Activated CD4-positive, alpha-beta T cell treated with anti-CD3 and anti-CD28 coated beads for 36 hours (primary cell): ENCODE data around the gene PRRC2A. TPM values are rescaled to one million over a fixed set of nuclear protein-coding genes. Genes with fewer than 3 reads are reported as not detected.

Experiments used
- ATAC-seq: fragments of 200-7000 bp; cut with Tn5 transposase; one replicate; pipeline ENCODE4 v1.10.0; 2021; ENCODE audit warnings: mild to moderate bottlenecking, moderate library complexity
- CTCF ChIA-PET: fragments of 350-600 bp; sonication (Branson Sonifier 250); formaldehyde crosslinking; loops from one replicate; lab custom pipeline; 2021; ENCODE audit warnings: antibody characterized with exemption; lab: Charles Lee
- POLR2A ChIA-PET: fragments of 350-600 bp; sonication (Branson Sonifier 250); formaldehyde crosslinking; loops from one replicate; lab custom pipeline; 2021; ENCODE audit warnings: antibody characterized with exemption, inconsistent platforms; lab: Charles Lee
- DNase-seq: peaks from one replicate; pipeline ENCODE4 v3.0.0-alpha.2; 2020
- H3K27ac Mint-ChIP-seq: one replicate; pipeline ENCODE4 v1.8.0; 2021; ENCODE audit warnings: mixed read lengths
- H3K27me3 Mint-ChIP-seq: one replicate; pipeline ENCODE4 v1.8.0; 2021; ENCODE audit warnings: mixed read lengths
- H3K36me3 Mint-ChIP-seq: one replicate; pipeline ENCODE4 v1.8.0; 2021; ENCODE audit warnings: low read depth, mixed read lengths
- H3K4me1 Mint-ChIP-seq: one replicate; pipeline ENCODE4 v1.8.0; 2021; ENCODE audit warnings: mixed read lengths
- H3K4me3 Mint-ChIP-seq: one replicate; pipeline ENCODE4 v1.8.0; 2021; ENCODE audit warnings: mild to moderate bottlenecking, moderate library complexity, mixed read lengths
- H3K9me3 Mint-ChIP-seq: one replicate; pipeline ENCODE4 v1.8.0; 2021; ENCODE audit warnings: low read depth, mixed read lengths
- intact Hi-C, 2 experiments: fragments of 100-400 bp; cut with DNase I in 1 of 2; cut with micrococcal nuclease in 1 of 2; formaldehyde crosslinking; loops; one replicate each; pipeline versions ENCODE4 v1.14.2 to v1.15.1; 2022 to 2024; cut with DNase I, micrococcal nuclease
- total RNA-seq, 2 experiments: library from RNA; stranded (reverse); gene quantifications; one replicate each; pipeline ENCODE4 v1.2.3, GENCODE V29; 2021

Gene PRRC2A
- total RNA-seq, 2 experiments from 2014 or later: 255 to 280 TPM

- CTCF ChIA-PET: interaction anchor here (0.8 to 1.8 kb wide), 3 partner anchors 16 to 39 kb away, joined by 4 to 8 read pairs (median 8); no protein-coding TSS in a partner anchor
- Mint-ChIP-seq H3K36me3 (peaks cover 68% of the 10 kb centered on the region), H3K27ac (peak overlapping the region; percentile 99), H3K9me3 (no peaks in the 10 kb centered on the region), H3K4me1 (peaks cover 31% of the 10 kb centered on the region), H3K4me3 (peak overlapping the region; percentile 95), H3K27me3 (no peaks in the 10 kb centered on the region)
- ATAC-seq (no peak), DNase-seq (no peak)
- intact Hi-C loops: no loop called here
- POLR2A ChIA-PET: interaction anchor here (0.6 to 2.8 kb wide), 9 partner anchors 12 to 117 kb away, joined by 3 to 11 read pairs (median 4); partner anchors contain the start of gene MSH5
These were observed 2.2 kb downstream of the PRRC2A start for GRCh38 chr6:31622684-31623091.

GRCh38 chr6:31624070-31624469, 3.6 kb downstream of the PRRC2A start:
- DNase-seq (no peak), ATAC-seq (no peak)
- H3K4me3 Mint-ChIP-seq: no peak overlapping the region
- ChIA-PET CTCF (interaction anchor here (1.8 kb wide), 1 partner anchor 26 kb away, joined by 11 read pairs; no protein-coding TSS in a partner anchor), POLR2A (interaction anchor here (0.7 kb wide), 1 partner anchor 141 kb away, joined by 3 read pairs; no protein-coding TSS in a partner anchor)
- H3K9me3 Mint-ChIP-seq: no peaks in the 10 kb centered on the region
- intact Hi-C loops: no loop called here
- no peak overlapping the region for H3K27ac Mint-ChIP-seq
- H3K36me3 Mint-ChIP-seq: peaks cover 78% of the 10 kb centered on the region
- H3K4me1 Mint-ChIP-seq: peaks cover 24% of the 10 kb centered on the region
- no peaks in the 10 kb centered on the region for H3K27me3 Mint-ChIP-seq

GRCh38 chr6:31626952-31627351, 6.4 kb downstream of the PRRC2A start:
- intact Hi-C loops: no loop called here
- Mint-ChIP-seq H3K36me3 (peaks cover 87% of the 10 kb centered on the region), H3K9me3 (no peaks in the 10 kb centered on the region), H3K4me1 (peaks cover 11% of the 10 kb centered on the region), H3K27me3 (no peaks in the 10 kb centered on the region), H3K27ac (peak overlapping the region; percentile 59), H3K4me3 (no peak overlapping the region)
- DNase-seq: no peak
- ChIA-PET POLR2A (interaction anchor here (0.6 to 5.1 kb wide), 5 partner anchors 9 to 68 kb away, joined by 3 to 29 read pairs (median 3); no protein-coding TSS in a partner anchor), CTCF (interaction anchor here (0.7 to 1.4 kb wide), 2 partner anchors 28 to 164 kb away, joined by 3 to 4 read pairs; no protein-coding TSS in a partner anchor)
- ATAC-seq: no peak

GRCh38 chr6:31627690-31628287, 7.3 kb downstream of the PRRC2A start:
- ChIA-PET CTCF (interaction anchor here (1.4 kb wide), 2 partner anchors 12 to 163 kb away, joined by 3 read pairs; no protein-coding TSS in a partner anchor), POLR2A (interaction anchor here (0.6 to 5.1 kb wide), 2 partner anchors 11 to 24 kb away, joined by 3 to 29 read pairs; no protein-coding TSS in a partner anchor)
- Mint-ChIP-seq H3K4me3 (no peak overlapping the region), H3K4me1 (peaks cover 2% of the 10 kb centered on the region), H3K9me3 (no peaks in the 10 kb centered on the region), H3K27ac (no peak overlapping the region), H3K36me3 (peaks cover 84% of the 10 kb centered on the region), H3K27me3 (no peaks in the 10 kb centered on the region)
- no peak for ATAC-seq
- intact Hi-C loops: no loop called here
- DNase-seq: no peak

GRCh38 chr6:31629014-31629413, 8.5 kb downstream of the PRRC2A start:
- Mint-ChIP-seq H3K4me3 (no peak overlapping the region), H3K27ac (no peak overlapping the region), H3K4me1 (no peaks in the 10 kb centered on the region), H3K27me3 (no peaks in the 10 kb centered on the region), H3K9me3 (no peaks in the 10 kb centered on the region), H3K36me3 (peaks cover 87% of the 10 kb centered on the region)
- ATAC-seq (no peak), DNase-seq (no peak)
- POLR2A ChIA-PET: interaction anchor here (5.1 kb wide), 1 partner anchor 10 kb away, joined by 29 read pairs; no protein-coding TSS in a partner anchor
- intact Hi-C loops: no loop called here
- CTCF ChIA-PET: interaction anchor here (1.4 kb wide), 1 partner anchor 11 kb away, joined by 3 read pairs; no protein-coding TSS in a partner anchor

GRCh38 chr6:31630177-31630934, 9.8 kb downstream of the PRRC2A start:
- peak overlapping the region; percentile 7 for H3K27ac Mint-ChIP-seq
- ATAC-seq (no peak), DNase-seq (no peak)
- no peak overlapping the region for H3K4me3 Mint-ChIP-seq
- no peaks in the 10 kb centered on the region for H3K27me3 Mint-ChIP-seq
- CTCF ChIA-PET: interaction anchor here (0.7 kb wide), 1 partner anchor 24 kb away, joined by 3 read pairs; no protein-coding TSS in a partner anchor
- peaks cover 83% of the 10 kb centered on the region for H3K36me3 Mint-ChIP-seq
- POLR2A ChIA-PET: interaction anchor here (5.1 kb wide), 1 partner anchor 9 kb away, joined by 29 read pairs; no protein-coding TSS in a partner anchor
- intact Hi-C loops: no loop called here
- no peaks in the 10 kb centered on the region for H3K9me3 Mint-ChIP-seq
- H3K4me1 Mint-ChIP-seq: no peaks in the 10 kb centered on the region

- no peaks in the 10 kb centered on the region for H3K4me1 Mint-ChIP-seq
- intact Hi-C loops: no loop called here
- H3K9me3 Mint-ChIP-seq: no peaks in the 10 kb centered on the region
- DNase-seq: no peak
- no peaks in the 10 kb centered on the region for H3K27me3 Mint-ChIP-seq
- no peak overlapping the region for H3K27ac Mint-ChIP-seq
- CTCF ChIA-PET: no interaction called here
- H3K36me3 Mint-ChIP-seq: peaks cover 81% of the 10 kb centered on the region
- POLR2A ChIA-PET: no interaction called here
- ATAC-seq: no peak
- no peak overlapping the region for H3K4me3 Mint-ChIP-seq
These were observed 10.7 kb downstream of the PRRC2A start for GRCh38 chr6:31631209-31631608.

- Mint-ChIP-seq H3K27me3 (no peaks in the 10 kb centered on the region), H3K4me3 (no peak overlapping the region), H3K4me1 (no peaks in the 10 kb centered on the region), H3K27ac (no peak overlapping the region), H3K9me3 (no peaks in the 10 kb centered on the region), H3K36me3 (peaks cover 81% of the 10 kb centered on the region)
- CTCF ChIA-PET: no interaction called here
- intact Hi-C loops: no loop called here
- ATAC-seq (no peak), DNase-seq (no peak)
- POLR2A ChIA-PET: no interaction called here
These were observed 11.3 kb downstream of the PRRC2A start for GRCh38 chr6:31631681-31632278.

- H3K27ac Mint-ChIP-seq: no peak overlapping the region
- H3K4me1 Mint-ChIP-seq: no peaks in the 10 kb centered on the region
- no peak for DNase-seq
- intact Hi-C loops: no loop called here
- H3K36me3 Mint-ChIP-seq: peaks cover 81% of the 10 kb centered on the region
- no peaks in the 10 kb centered on the region for H3K27me3 Mint-ChIP-seq
- POLR2A ChIA-PET: no interaction called here
- H3K9me3 Mint-ChIP-seq: no peaks in the 10 kb centered on the region
- no peak overlapping the region for H3K4me3 Mint-ChIP-seq
- ATAC-seq: no peak
- CTCF ChIA-PET: interaction anchor here (0.6 kb wide), 1 partner anchor 116 kb away, joined by 4 read pairs; no protein-coding TSS in a partner anchor
These were observed 11.9 kb downstream of the PRRC2A start for GRCh38 chr6:31632279-31632946.

- CTCF ChIA-PET: no interaction called here
- no peak overlapping the region for H3K27ac Mint-ChIP-seq
- POLR2A ChIA-PET: interaction anchor here (1.4 to 1.5 kb wide), 2 partner anchors 8 to 11 kb away, joined by 3 to 7 read pairs; no protein-coding TSS in a partner anchor
- no peak for ATAC-seq
- H3K36me3 Mint-ChIP-seq: peaks cover 77% of the 10 kb centered on the region
- H3K4me3 Mint-ChIP-seq: no peak overlapping the region
- H3K4me1 Mint-ChIP-seq: no peaks in the 10 kb centered on the region
- no peaks in the 10 kb centered on the region for H3K9me3 Mint-ChIP-seq
- no peak for DNase-seq
- no peaks in the 10 kb centered on the region for H3K27me3 Mint-ChIP-seq
- intact Hi-C loops: no loop called here
These were observed 12.9 kb downstream of the PRRC2A start for GRCh38 chr6:31633447-31633846.
